HCT116 (cell line): Measurements from ENCODE around the gene CDK7. TPM values are rescaled to one million over a fixed set of nuclear protein-coding genes. Genes with fewer than 3 reads are reported as not detected.

Experiments
- ATAC-seq: fragments of 200-7000 bp; cut with Tn5 transposase; 2 replicates; pipeline ENCODE4 v1.9.1; 2020; ENCODE audit warnings: mild to moderate bottlenecking, moderate library complexity
- BruUV-seq: library from RNA; stranded (reverse); fragments of 400-500 nt; replicated peaks from 2 replicates; lab custom pipeline; 2021; lab: Mats Ljungman, UMichigan
- CTCF ChIA-PET: fragments of 300-600 bp; sonication (Branson Sonifier 250); formaldehyde crosslinking; loops from one replicate; lab custom pipeline; 2021; ENCODE audit warnings: antibody characterized with exemption; lab: Charles Lee
- POLR2A ChIA-PET: fragments of 300-600, 350-600 bp; sonication (Branson Sonifier 250); formaldehyde crosslinking; loops from one replicate; lab custom pipeline; 2021; ENCODE audit warnings: antibody characterized with exemption; lab: Charles Lee
- RAD21 ChIA-PET, 2 experiments: fragments of 300-600 bp; sonication (Branson Sonifier 250); formaldehyde crosslinking; loops; one replicate each; lab custom pipeline; 2023; ENCODE audit warnings: low total read pairs in 2 of 2; ENCODE audit not compliant: uncharacterized antibody in 2 of 2, unreplicated experiment in 2 of 2, low non-redundant PET in 1 of 2; lab: Charles Lee
- DNase-seq: peaks from one replicate; pipeline ENCODE4 v3.0.0-alpha.2; 2010; ENCODE audit warnings: low read depth, low spot score
- H2AFZ ChIP-seq: fragments of 200-600 bp; shearing (Covaris generic), sonication (generic); 2 replicates; pipeline ENCODE4 v1.6.1; 2017; ENCODE audit warnings: low read depth, mixed run types, mixed read lengths, antibody characterized with exemption, low read length; ENCODE audit not compliant: poor library complexity, severe bottlenecking
- H3K27ac ChIP-seq: 2 replicates; pipeline ENCODE4 v1.5.1; 2012; ENCODE audit warnings: low read depth, low read length
- H3K27me3 ChIP-seq: fragments of 200-600 bp; sonication (generic); 2 replicates; pipeline ENCODE4 v1.6.1; 2016; ENCODE audit warnings: mixed run types, low read length, mixed read lengths; ENCODE audit not compliant: insufficient read depth
- H3K36me3 ChIP-seq, 2 experiments: fragments of 200-500 bp in 1 of 2; fragments of 200-600 bp in 1 of 2; sonication (Bioruptor generic) in 1 of 2; sonication (generic) in 1 of 2; 2 replicates each; pipeline versions ENCODE4 v1.5.1 to v1.6.1; 2014 to 2016; ENCODE audit warnings: low read length in 2 of 2, inconsistent platforms in 1 of 2, mixed read lengths in 1 of 2, mixed run types in 1 of 2; ENCODE audit not compliant: insufficient read depth in 2 of 2, control insufficient read depth in 1 of 2
- H3K4me1 ChIP-seq, 2 experiments: fragments of 200-600 bp in 1 of 2; sonication (generic) in 1 of 2; 2 replicates each; pipeline versions ENCODE4 v1.5.1 to v1.6.1; 2012 to 2017; ENCODE audit warnings: low read length in 2 of 2, inconsistent platforms in 1 of 2, mild to moderate bottlenecking in 1 of 2, mixed read lengths in 1 of 2, mixed run types in 1 of 2, moderate library complexity in 1 of 2; ENCODE audit not compliant: insufficient read depth in 2 of 2, control insufficient read depth in 1 of 2
- H3K4me2 ChIP-seq: fragments of 200-600 bp; sonication (generic); 2 replicates; pipeline ENCODE4 v1.6.1; 2017; ENCODE audit warnings: mixed run types, low read length, mixed read lengths
- H3K4me3 ChIP-seq, 2 experiments: fragments of 200-600 bp in 1 of 2; sonication (generic) in 1 of 2; replicated peaks in 1 of 2; 2 replicates each; pipeline ENCODE4 v1.5.1; 2011 to 2016; ENCODE audit warnings: low read length in 2 of 2, control low read depth in 1 of 2, low read depth in 1 of 2, mild to moderate bottlenecking in 1 of 2, mixed read lengths in 1 of 2, mixed run types in 1 of 2
- H3K79me2 ChIP-seq: fragments of 200-600 bp; sonication (generic); 2 replicates; pipeline ENCODE4 v1.6.1; 2017; ENCODE audit warnings: mild to moderate bottlenecking, mixed run types, low read length, moderate library complexity, mixed read lengths; ENCODE audit not compliant: insufficient read depth
- H3K9ac ChIP-seq: fragments of 200-600 bp; sonication (generic); 2 replicates; pipeline ENCODE4 v1.6.1; 2016; ENCODE audit warnings: low read length, mixed read lengths
- H3K9me2 ChIP-seq: fragments of 200-600 bp; sonication (generic), shearing (Covaris generic); 2 replicates; pipeline ENCODE4 v1.6.1; 2017; ENCODE audit warnings: mixed run types, mild to moderate bottlenecking, moderate library complexity; ENCODE audit not compliant: insufficient read depth
- H3K9me3 ChIP-seq, 2 experiments: fragments of 200-500 bp in 1 of 2; fragments of 200-600 bp in 1 of 2; sonication (Bioruptor generic) in 1 of 2; sonication (generic) in 1 of 2; 2 replicates each; pipeline ENCODE4 v1.6.1; 2014 to 2017; ENCODE audit warnings: low read length in 2 of 2, mixed read lengths in 2 of 2, inconsistent platforms in 1 of 2, low read depth in 1 of 2, mild to moderate bottlenecking in 1 of 2, mixed run types in 1 of 2, moderate library complexity in 1 of 2; ENCODE audit not compliant: control insufficient read depth in 1 of 2, insufficient read depth in 1 of 2
- H4K20me1 ChIP-seq: fragments of 200-600 bp; sonication (generic), shearing (Covaris generic); 2 replicates; pipeline ENCODE4 v1.6.1; 2017; ENCODE audit warnings: mixed run types, mild to moderate bottlenecking, moderate library complexity; ENCODE audit not compliant: insufficient read depth
- ATF3 ChIP-seq: IDR thresholded peaks from 2 replicates; pipeline ENCODE4 v1.6.1; 2012
- CBX3 ChIP-seq: IDR thresholded peaks from 2 replicates; pipeline ENCODE4 v1.6.1; 2012; ENCODE audit warnings: low read depth
- CTCF ChIP-seq, 3 experiments: fragments of 200-600 bp in 1 of 3; sonication (generic) in 1 of 3; IDR thresholded peaks in 2 of 3; conservative IDR thresholded peaks in 1 of 3; 2 replicates each; pipeline ENCODE4 v1.5.1; 2012 to 2017; ENCODE audit warnings: low read depth in 2 of 3, low read length in 2 of 3, antibody characterized with exemption in 1 of 3, borderline replicate concordance in 1 of 3, control low read depth in 1 of 3, mild to moderate bottlenecking in 1 of 3, mixed read lengths in 1 of 3, mixed run types in 1 of 3, moderate library complexity in 1 of 3; ENCODE audit not compliant: insufficient read depth in 1 of 3
- EGR1 ChIP-seq: IDR thresholded peaks from 2 replicates; pipeline ENCODE4 v1.6.1; 2012; ENCODE audit warnings: low read depth
- EZH2phosphoT487 ChIP-seq: fragments of 200-600 bp; IDR thresholded peaks from 2 replicates; pipeline ENCODE4 v1.6.1; 2018; ENCODE audit warnings: antibody characterized with exemption, borderline replicate concordance
- POLR2AphosphoS5 ChIP-seq: IDR thresholded peaks from 2 replicates; pipeline ENCODE4 v1.6.1; 2011; ENCODE audit warnings: mild to moderate bottlenecking, low read depth, low read length, moderate library complexity
- SIN3A ChIP-seq: IDR thresholded peaks from 2 replicates; pipeline ENCODE4 v1.6.1; 2012; ENCODE audit warnings: low read depth
- SP1 ChIP-seq: IDR thresholded peaks from 2 replicates; pipeline ENCODE4 v1.6.1; 2012; ENCODE audit warnings: low read depth
- ZBTB33 ChIP-seq: IDR thresholded peaks from 2 replicates; pipeline ENCODE4 v1.6.1; 2011; ENCODE audit warnings: mild to moderate bottlenecking, low read length, moderate library complexity; ENCODE audit not compliant: insufficient replicate concordance; ENCODE audit errors: extremely low read depth
- intact Hi-C: fragments of 100-400 bp; cut with micrococcal nuclease; formaldehyde crosslinking; loops from 2 replicates; pipeline ENCODE4 v1.10.0; 2022
- total RNA-seq: library from RNA; stranded (reverse); gene quantifications from one replicate; pipeline ENCODE4 v1.2.1, GENCODE V29; 2021; ENCODE audit not compliant: unreplicated experiment
- TF ChIP-seq, protein P1 (sequence below): IDR thresholded peaks from 2 replicates; pipeline ENCODE4 v1.6.1; 2012; ENCODE audit warnings: low read depth

Gene CDK7
- total RNA-seq, 1 experiment from 2014 or later = 67.0 TPM

DNA sequence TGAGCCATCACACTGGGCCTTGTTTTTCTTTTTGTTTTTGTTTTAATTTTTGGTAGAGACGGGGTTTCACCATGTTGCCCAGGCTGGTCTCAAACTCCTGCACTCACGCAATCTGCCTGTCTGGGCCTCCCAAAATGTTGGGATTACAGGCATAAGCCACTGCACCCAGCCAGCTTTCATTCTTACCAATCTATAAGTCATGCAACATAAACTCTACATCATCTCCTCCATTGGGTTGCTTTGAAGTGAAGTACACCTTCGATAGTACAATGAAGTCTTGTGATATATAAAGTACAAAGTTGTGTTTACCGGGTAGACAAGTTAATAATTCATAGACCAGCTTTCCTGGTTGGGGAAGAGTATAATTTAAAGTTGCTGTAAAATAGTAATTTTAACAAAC, 8.8 kb upstream of the CDK7 start:
- intact Hi-C loops = no loop called here
- no peaks in the 10 kb centered on the region for H3K4me1 ChIP-seq
- DNase-seq (no peak), ATAC-seq (no peak)
- H3K36me3 ChIP-seq = peaks cover 8 to 10% of the 10 kb centered on the region in 2 experiments
- no peak overlapping the region for H2AFZ ChIP-seq
- TF ChIP-seq SIN3A (no peak), CTCF (IDR thresholded peaks at IDR 0.05 in 2 of 3, conservative IDR thresholded peaks at IDR 0.05 in 1 of 3; ENCODE audit: borderline replicate concordance in 1 of 3, insufficient read depth in 1 of 3, low read depth in 2 of 3, low read length in 2 of 3) (no peak), EGR1 (no peak), EZH2phosphoT487 (no peak), CBX3 (no peak), POLR2AphosphoS5 (no peak), ZBTB33 (no peak), SP1 (no peak), ATF3 (no peak)
- TF ChIP-seq, protein P1, sequence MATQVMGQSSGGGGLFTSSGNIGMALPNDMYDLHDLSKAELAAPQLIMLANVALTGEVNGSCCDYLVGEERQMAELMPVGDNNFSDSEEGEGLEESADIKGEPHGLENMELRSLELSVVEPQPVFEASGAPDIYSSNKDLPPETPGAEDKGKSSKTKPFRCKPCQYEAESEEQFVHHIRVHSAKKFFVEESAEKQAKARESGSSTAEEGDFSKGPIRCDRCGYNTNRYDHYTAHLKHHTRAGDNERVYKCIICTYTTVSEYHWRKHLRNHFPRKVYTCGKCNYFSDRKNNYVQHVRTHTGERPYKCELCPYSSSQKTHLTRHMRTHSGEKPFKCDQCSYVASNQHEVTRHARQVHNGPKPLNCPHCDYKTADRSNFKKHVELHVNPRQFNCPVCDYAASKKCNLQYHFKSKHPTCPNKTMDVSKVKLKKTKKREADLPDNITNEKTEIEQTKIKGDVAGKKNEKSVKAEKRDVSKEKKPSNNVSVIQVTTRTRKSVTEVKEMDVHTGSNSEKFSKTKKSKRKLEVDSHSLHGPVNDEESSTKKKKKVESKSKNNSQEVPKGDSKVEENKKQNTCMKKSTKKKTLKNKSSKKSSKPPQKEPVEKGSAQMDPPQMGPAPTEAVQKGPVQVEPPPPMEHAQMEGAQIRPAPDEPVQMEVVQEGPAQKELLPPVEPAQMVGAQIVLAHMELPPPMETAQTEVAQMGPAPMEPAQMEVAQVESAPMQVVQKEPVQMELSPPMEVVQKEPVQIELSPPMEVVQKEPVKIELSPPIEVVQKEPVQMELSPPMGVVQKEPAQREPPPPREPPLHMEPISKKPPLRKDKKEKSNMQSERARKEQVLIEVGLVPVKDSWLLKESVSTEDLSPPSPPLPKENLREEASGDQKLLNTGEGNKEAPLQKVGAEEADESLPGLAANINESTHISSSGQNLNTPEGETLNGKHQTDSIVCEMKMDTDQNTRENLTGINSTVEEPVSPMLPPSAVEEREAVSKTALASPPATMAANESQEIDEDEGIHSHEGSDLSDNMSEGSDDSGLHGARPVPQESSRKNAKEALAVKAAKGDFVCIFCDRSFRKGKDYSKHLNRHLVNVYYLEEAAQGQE = no peak
- ChIA-PET CTCF (no interaction called here), POLR2A (no interaction called here), RAD21 (no interaction called here)
- H3K27me3 ChIP-seq = no peaks in the 10 kb centered on the region
- H3K79me2 ChIP-seq = peaks cover 14% of the 10 kb centered on the region
- no peaks in the 10 kb centered on the region for H3K9me3 ChIP-seq
- H3K9ac ChIP-seq = no peak overlapping the region
- H3K9me2 ChIP-seq = no peaks in the 10 kb centered on the region
- BruUV-seq = no TSS peak
- no peak overlapping the region for H3K27ac ChIP-seq
- H3K4me3 ChIP-seq = no peak overlapping the region
- H4K20me1 ChIP-seq = no peaks in the 10 kb centered on the region
- no peak overlapping the region for H3K4me2 ChIP-seq
